HG02610 (cell line): ENCODE measurements around the gene KREMEN1.

Experiments
- ATAC-seq: cut with Tn5 transposase; IDR thresholded peaks from one replicate; pipeline ENCODE4 v1.9.1; 2021; ENCODE audit warnings: mild to moderate bottlenecking, moderate library complexity; ENCODE audit not compliant: unreplicated experiment

KREMEN1 gene

GRCh38 chr22:29048822-29049654, 23.8 kb upstream of the KREMEN1 start:
- no peak for ATAC-seq

- no peak for ATAC-seq
Measured at GRCh38 chr22:29049655-29050263, 23.1 kb upstream of the KREMEN1 start.

GRCh38 chr22:29050457-29050856, 22.4 kb upstream of the KREMEN1 start:
- no peak for ATAC-seq

- ATAC-seq: no peak
Measured at GRCh38 chr22:29053048-29053702, 19.7 kb upstream of the KREMEN1 start.

GRCh38 chr22:29054251-29054767, 18.5 kb upstream of the KREMEN1 start:
- no peak for ATAC-seq

- ATAC-seq: no peak
Measured at GRCh38 chr22:29055192-29055830, 17.5 kb upstream of the KREMEN1 start.

GRCh38 chr22:29056472-29056871, 16.4 kb upstream of the KREMEN1 start:
- no peak for ATAC-seq

GRCh38 chr22:29060251-29060869, 12.5 kb upstream of the KREMEN1 start:
- no peak for ATAC-seq

- no peak for ATAC-seq
Measured at GRCh38 chr22:29060931-29061330, 11.9 kb upstream of the KREMEN1 start.

GRCh38 chr22:29061773-29062172, 11.1 kb upstream of the KREMEN1 start, which contains the start of gene C22orf31:
TSS of gene C22orf31 (minus strand) at chr22:29061831. CDS start at chr22:29061792, 39 bp downstream.
- no peak for ATAC-seq

- ATAC-seq: no peak
Measured at GRCh38 chr22:29062286-29062821, 10.5 kb upstream of the KREMEN1 start.

- no peak for ATAC-seq
Measured at GRCh38 chr22:29065468-29066190, 7.2 kb upstream of the KREMEN1 start.

GRCh38 chr22:29069463-29069862, 3.4 kb upstream of the KREMEN1 start:
- ATAC-seq: no peak

- no peak for ATAC-seq
Measured at GRCh38 chr22:29070490-29070889, 2.3 kb upstream of the KREMEN1 start.

- no peak for ATAC-seq
Measured at GRCh38 chr22:29071261-29072045, 1.4 kb upstream of the KREMEN1 start.

GRCh38 chr22:29072193-29072978, 449 bp upstream of the KREMEN1 start:
- peak; percentile 79 for ATAC-seq

- no peak for ATAC-seq
Measured at GRCh38 chr22:29073618-29074275, 912 bp downstream of the KREMEN1 start.
